Astrocyte of the cerebellum (primary cell): Measurements from ENCODE around the gene GALR3.

ENCODE experiments used
- DNase-seq: peaks from one replicate; pipeline ENCODE4 v3.0.0-alpha.2; 2011; ENCODE audit warnings: low read depth
- H3K4me3 ChIP-seq: 2 replicates; pipeline ENCODE4 v1.5.1; 2011; ENCODE audit warnings: mild to moderate bottlenecking, low read depth, low read length, moderate library complexity
- in situ Hi-C: cut with HindIII; loops from 2 replicates; pipeline ENCODE4 v1.10.0; 2017; ENCODE audit warnings: low sequenced_read_pairs
- TF ChIP-seq, protein P1 (sequence below): IDR thresholded peaks from 2 replicates; pipeline ENCODE4 v1.5.1; 2012; ENCODE audit warnings: low read length, low read depth, moderate library complexity, mild to moderate bottlenecking; ENCODE audit errors: missing control alignments

Gene GALR3

GRCh38 chr22:37862570-37863325 lies 39.6 kb downstream of the GALR3 start:
- in situ Hi-C loops = loop anchor here (5.0 kb wide), 1 partner anchor 45 kb away; no protein-coding TSS in a partner anchor
- no peak for DNase-seq
- TF ChIP-seq, protein P1, sequence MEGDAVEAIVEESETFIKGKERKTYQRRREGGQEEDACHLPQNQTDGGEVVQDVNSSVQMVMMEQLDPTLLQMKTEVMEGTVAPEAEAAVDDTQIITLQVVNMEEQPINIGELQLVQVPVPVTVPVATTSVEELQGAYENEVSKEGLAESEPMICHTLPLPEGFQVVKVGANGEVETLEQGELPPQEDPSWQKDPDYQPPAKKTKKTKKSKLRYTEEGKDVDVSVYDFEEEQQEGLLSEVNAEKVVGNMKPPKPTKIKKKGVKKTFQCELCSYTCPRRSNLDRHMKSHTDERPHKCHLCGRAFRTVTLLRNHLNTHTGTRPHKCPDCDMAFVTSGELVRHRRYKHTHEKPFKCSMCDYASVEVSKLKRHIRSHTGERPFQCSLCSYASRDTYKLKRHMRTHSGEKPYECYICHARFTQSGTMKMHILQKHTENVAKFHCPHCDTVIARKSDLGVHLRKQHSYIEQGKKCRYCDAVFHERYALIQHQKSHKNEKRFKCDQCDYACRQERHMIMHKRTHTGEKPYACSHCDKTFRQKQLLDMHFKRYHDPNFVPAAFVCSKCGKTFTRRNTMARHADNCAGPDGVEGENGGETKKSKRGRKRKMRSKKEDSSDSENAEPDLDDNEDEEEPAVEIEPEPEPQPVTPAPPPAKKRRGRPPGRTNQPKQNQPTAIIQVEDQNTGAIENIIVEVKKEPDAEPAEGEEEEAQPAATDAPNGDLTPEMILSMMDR = no peak
- no peak overlapping the region for H3K4me3 ChIP-seq

GRCh38 chr22:37865510-37865909 lies 42.3 kb downstream of the GALR3 start:
- in situ Hi-C loops = no loop called here
- TF ChIP-seq, protein P1 = no peak
- no peak for DNase-seq

DNA sequence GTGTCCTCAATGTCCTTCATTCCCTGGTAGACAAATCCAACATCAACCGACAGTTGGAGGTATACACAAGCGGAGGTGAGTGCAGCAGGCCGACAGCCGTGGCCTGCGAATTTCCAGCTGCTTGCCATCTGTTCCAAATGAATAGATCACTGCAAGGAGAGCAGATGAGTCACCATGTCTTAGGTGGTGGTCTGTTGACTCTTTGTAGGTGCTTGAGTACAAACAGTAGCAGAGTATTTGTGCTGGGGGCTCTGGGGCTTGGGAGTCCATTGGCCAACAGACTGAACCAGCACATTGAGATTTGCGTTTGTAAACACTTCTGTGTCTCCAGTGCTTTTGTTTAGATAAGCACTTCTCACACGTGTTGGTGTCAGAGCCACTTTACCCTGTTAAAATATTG lies 47.1 kb downstream of the GALR3 start:
- TF ChIP-seq, protein P1 = no peak
- in situ Hi-C loops = no loop called here
- peak; percentile 16 for DNase-seq

More at GRCh38 chr22:37865510-37865909, 42.3 kb downstream of the GALR3 start:
- no peak overlapping the region for H3K4me3 ChIP-seq

More for the DNA sequence above, 47.1 kb downstream of the GALR3 start:
- H3K4me3 ChIP-seq = no peak overlapping the region
